Measurements from ENCODE around the gene GPC2. TPM values are rescaled to one million over a fixed set of nuclear protein-coding genes. Genes with fewer than 3 reads are reported as not detected.

The GPC2 gene
- total and polyA plus RNA-seq, 7 donors, result 0.16 to 0.77 (median 0.34) TPM

DNA sequence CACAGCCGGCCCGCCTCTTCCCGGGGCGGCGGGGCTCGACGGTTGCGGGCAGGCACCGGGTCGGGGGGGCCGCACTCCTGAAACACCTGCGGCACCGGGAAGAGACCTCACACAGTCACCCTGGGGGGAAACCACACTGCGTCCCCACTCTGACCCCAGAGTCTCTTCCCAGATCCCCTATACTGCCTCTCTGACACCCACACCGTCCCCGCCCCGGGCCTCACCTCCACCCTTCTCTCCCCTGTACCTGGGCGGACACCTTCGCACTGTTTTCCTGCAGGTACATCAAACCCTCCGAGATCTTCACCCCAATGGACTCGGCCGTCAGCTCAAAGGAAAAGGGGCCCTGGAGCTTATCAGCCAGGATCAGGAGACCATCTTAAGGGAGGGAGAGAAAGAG lies 5.3 kb downstream of the GPC2 start:
- H3K9me3 ChIP-seq, result no peaks in the 10 kb centered on the region
- DNase-seq (no peak), ATAC-seq (no peak)
- no peak for TF ChIP-seq CTCF (IDR thresholded peaks at IDR 0.05)
- 47 to 71% (median 60%) methylated on average over 10 to 22 of the region's 22 CpGs for WGBS, 3 donors
- H3K4me1 ChIP-seq, result peaks cover 8% of the 10 kb centered on the region
- no peak overlapping the region for H3K27ac ChIP-seq
- H3K27me3 ChIP-seq (ENCODE audit: insufficient read depth in 3 of 3, low read length in 2 of 3), result peaks cover 0 to 48% (median 15%) of the 10 kb centered on the region in 3 donors
- intact Hi-C loops (cut with DNase I), result no loop called here
- no peaks in the 10 kb centered on the region for H3K36me3 ChIP-seq (ENCODE audit: insufficient read depth in 1 of 2, low read depth in 1 of 2)
- peak overlapping the region; percentile 45 for H3K4me3 ChIP-seq

- intact Hi-C loops (cut with DNase I), result no loop called here
- ATAC-seq (no peak), DNase-seq (peak in 1 of 2 donors; percentile 45)
- H3K27ac ChIP-seq, result no peak overlapping the region
- no peak for TF ChIP-seq CTCF (IDR thresholded peaks at IDR 0.05)
- H3K27me3 ChIP-seq (ENCODE audit: insufficient read depth in 3 of 3, low read length in 2 of 3), result peaks cover 0 to 54% (median 15%) of the 10 kb centered on the region in 3 donors
- H3K9me3 ChIP-seq, result no peaks in the 10 kb centered on the region
- peaks cover 8% of the 10 kb centered on the region for H3K4me1 ChIP-seq
- H3K4me3 ChIP-seq, result peak overlapping the region; percentile 45
- no peaks in the 10 kb centered on the region for H3K36me3 ChIP-seq (ENCODE audit: insufficient read depth in 1 of 2, low read depth in 1 of 2)
- 30 to 46% (median 33%) methylated on average over 35 to 61 of the region's 61 CpGs for WGBS, 3 donors
Observed at GRCh38 chr7:100171087-100171681, 6.0 kb downstream of the GPC2 start.

GRCh38 chr7:100170101-100170897 lies 6.9 kb downstream of the GPC2 start:
- H3K27ac ChIP-seq, result no peak overlapping the region
- H3K4me1 ChIP-seq, result peaks cover 8% of the 10 kb centered on the region
- no peaks in the 10 kb centered on the region for H3K9me3 ChIP-seq
- intact Hi-C loops (cut with DNase I), result no loop called here
- TF ChIP-seq CTCF (IDR thresholded peaks at IDR 0.05), result no peak
- ATAC-seq (no peak), DNase-seq (peak in 1 of 2 donors; percentile 26)
- H3K4me3 ChIP-seq, result no peak overlapping the region
- WGBS, 3 donors, result 88 to 92% (median 91%) methylated on average over 11 of the region's 11 CpGs
- no peaks in the 10 kb centered on the region for H3K36me3 ChIP-seq (ENCODE audit: insufficient read depth in 1 of 2, low read depth in 1 of 2)
- H3K27me3 ChIP-seq (ENCODE audit: insufficient read depth in 3 of 3, low read length in 2 of 3), result peaks cover 0 to 58% (median 16%) of the 10 kb centered on the region in 3 donors

DNA sequence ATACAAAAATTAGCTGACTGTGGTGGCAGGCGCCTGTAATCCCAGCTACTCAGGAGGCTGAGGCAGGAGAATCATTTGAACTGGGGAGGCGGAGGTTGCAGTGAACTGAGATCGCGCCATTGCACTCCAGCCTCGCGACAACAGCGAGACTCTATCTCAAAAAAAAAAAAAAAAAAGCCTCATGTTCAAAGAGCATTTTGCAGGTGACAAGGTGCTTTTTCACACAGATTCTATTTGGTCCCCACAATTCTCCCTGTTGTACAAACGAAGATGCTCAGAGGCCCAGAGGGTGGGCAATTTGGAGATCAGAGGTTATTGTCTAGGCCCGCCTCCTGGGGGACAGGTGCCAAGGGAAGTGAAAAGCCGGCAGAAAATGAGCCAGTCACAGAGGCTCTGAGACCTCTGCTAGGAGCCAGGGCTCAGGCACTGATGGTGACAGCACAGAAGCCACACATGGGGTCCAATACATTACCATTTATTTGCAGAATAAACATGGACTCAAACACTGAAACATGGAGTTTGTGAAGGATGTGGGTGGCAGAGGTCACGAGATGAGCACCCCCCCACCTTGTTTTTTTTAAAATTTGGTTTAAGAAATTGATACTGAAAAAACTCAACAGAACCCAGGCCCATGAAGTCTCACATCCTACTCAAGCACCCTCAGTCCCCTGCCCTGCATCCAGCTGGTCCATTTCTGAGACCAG lies 7.9 kb downstream of the GPC2 start:
- no peak for ATAC-seq
- H3K4me1 ChIP-seq, result peaks cover 8% of the 10 kb centered on the region
- no peaks in the 10 kb centered on the region for H3K36me3 ChIP-seq (ENCODE audit: insufficient read depth in 1 of 2, low read depth in 1 of 2)
- DNase-seq, result peak in 1 of 2 donors; percentile 30
- H3K27me3 ChIP-seq (ENCODE audit: insufficient read depth in 3 of 3, low read length in 2 of 3), result peaks cover 0 to 58% (median 16%) of the 10 kb centered on the region in 3 donors
- H3K27ac ChIP-seq, result no peak overlapping the region
- 80 to 88% (median 86%) methylated on average over 10 to 11 of the region's 11 CpGs for WGBS, 3 donors
- no peak overlapping the region for H3K4me3 ChIP-seq
- TF ChIP-seq CTCF (IDR thresholded peaks at IDR 0.05), result no peak
- intact Hi-C loops (cut with DNase I), result no loop called here
- H3K9me3 ChIP-seq, result no peaks in the 10 kb centered on the region
